A549 treated with RU486 at 1 μM for 4 hours (cell line): ENCODE data around the gene IQCB1. TPM values are rescaled to one million over a fixed set of nuclear protein-coding genes. Genes with fewer than 3 reads are reported as not detected.

Experiments used
- total RNA-seq: library from RNA; stranded (reverse); fragments of 200-300 nt; extraction: Qiagen RNA extraction; gene quantifications from 5 replicates; pipeline ENCODE4 v1.2.3, GENCODE V29; 2022; ENCODE audit warnings: low read depth

The IQCB1 gene
- 7.4 to 11.4 TPM (median 10.6 TPM) in 5 replicates for total RNA-seq

GRCh38 chr3:121834671-121835464, at the start of gene IQCB1, which contains the start of gene EAF2:
IQCB1 (minus strand) TSS chr3:121835060; CDS start chr3:121828960, 6,100 bp downstream.
EAF2 (plus strand) TSS chr3:121835209; CDS start chr3:121835286, 77 bp downstream.

GRCh38 chr3:121749276-121750086, 85.4 kb downstream of the IQCB1 start, which contains the start of gene GOLGB1:
GOLGB1 (minus strand) TSS chr3:121749741; CDS start chr3:121730971, 18,770 bp downstream.

Other genes starting within 250 kb of the IQCB1 start
- gene FBXO40, start 241.7 kb downstream of the IQCB1 start, total RNA-seq, result not detected in 5 replicates
- 0.09 to 0.13 TPM in 2 of 5 replicates, not detected in the others for gene HCLS1, start 174.2 kb downstream of the IQCB1 start, total RNA-seq
- gene GOLGB1, start 85.3 kb downstream of the IQCB1 start, total RNA-seq, result 15.8 to 21.2 TPM (median 17.0 TPM) in 5 replicates
- 1.7 to 3.2 TPM (median 1.9 TPM) in 5 replicates for gene EAF2, start 149 bp upstream of the IQCB1 start, total RNA-seq
- gene SLC15A2, start 59.3 kb upstream of the IQCB1 start, total RNA-seq, result 0.08 to 0.27 TPM (median 0.26 TPM) in 4 of 5 replicates, not detected in the other
- gene ILDR1, start 187.2 kb upstream of the IQCB1 start, total RNA-seq, result not detected in 5 replicates
- gene CD86, start 220.3 kb upstream of the IQCB1 start, total RNA-seq, result not detected in 5 replicates